B cell (primary cell): ENCODE data around the gene CD244. TPM values are rescaled to one million over a fixed set of nuclear protein-coding genes. Genes with fewer than 3 reads are reported as not detected.

ENCODE experiments used
- ATAC-seq: fragments of 200-7000 bp; cut with Tn5 transposase; one replicate; pipeline ENCODE4 v1.10.0; 2021; ENCODE audit warnings: low read depth, mild to moderate bottlenecking, moderate number of reproducible peaks, moderate library complexity
- CTCF ChIA-PET: fragments of 350-600 bp; sonication (Branson Sonifier 250); formaldehyde crosslinking; loops from one replicate; lab custom pipeline; 2021; ENCODE audit warnings: antibody characterized with exemption, inconsistent platforms; lab: Charles Lee
- POLR2A ChIA-PET: fragments of 350-600 bp; sonication (Branson Sonifier 250); formaldehyde crosslinking; loops from one replicate; lab custom pipeline; 2021; ENCODE audit warnings: antibody characterized with exemption; lab: Charles Lee
- DNase-seq: peaks from one replicate; pipeline ENCODE4 v3.0.0; 2013
- H2AFZ ChIP-seq: 2 replicates; pipeline ENCODE4 v1.6.1; 2012; ENCODE audit warnings: mild to moderate bottlenecking, low read depth, low read length; ENCODE audit not compliant: insufficient read depth, poor library complexity, severe bottlenecking
- H3K27ac ChIP-seq, 2 donors: 1 replicate in 1 of 2; 2 replicates in 1 of 2; pipeline ENCODE4 v1.5.1; 2012 to 2013; ENCODE audit warnings: low read length in 2 of 2, mild to moderate bottlenecking in 2 of 2, moderate library complexity in 1 of 2
- H3K27me3 ChIP-seq, 4 experiments: fragments of 200-600 bp in 1 of 4; sonication (generic) in 1 of 4; replicated peaks in 1 of 4; 1 replicate in 2 of 4; 2 replicates in 2 of 4; pipeline versions ENCODE4 v1.6.1 to v1.7.0; 2013 to 2016; ENCODE audit warnings: low read length in 3 of 4, mild to moderate bottlenecking in 2 of 4, mixed read lengths in 1 of 4, moderate library complexity in 1 of 4; ENCODE audit not compliant: insufficient read depth in 4 of 4, control insufficient read depth in 3 of 4; ENCODE audit errors: control extremely low read depth in 1 of 4
- H3K36me3 ChIP-seq, 2 experiments: replicated peaks in 1 of 2; 1 replicate in 1 of 2; 2 replicates in 1 of 2; pipeline versions ENCODE4 v1.6.1 to v1.7.1; 2013; ENCODE audit warnings: low read length in 1 of 2; ENCODE audit not compliant: insufficient read depth in 2 of 2, control insufficient read depth in 1 of 2; ENCODE audit errors: control extremely low read depth in 1 of 2, extremely low read depth in 1 of 2
- H3K4me1 ChIP-seq, 2 donors: fragments of 200-600 bp in 1 of 2; sonication (generic) in 1 of 2; 1 replicate in 1 of 2; 2 replicates in 1 of 2; pipeline versions ENCODE4 v1.5.1 to v1.6.1; 2013 to 2017; ENCODE audit warnings: low read length in 2 of 2; ENCODE audit not compliant: control insufficient read depth in 2 of 2, insufficient read depth in 2 of 2
- H3K4me2 ChIP-seq: replicated peaks from 2 replicates; pipeline ENCODE3; 2012; ENCODE audit warnings: mild to moderate bottlenecking, low read depth, low read length; ENCODE audit not compliant: poor library complexity, severe bottlenecking
- H3K4me3 ChIP-seq, 5 experiments: fragments of 200-600 bp in 1 of 5; sonication (generic) in 1 of 5; 1 replicate in 3 of 5; 2 replicates in 2 of 5; pipeline versions ENCODE4 v1.5.1 to v1.7.0; 2011 to 2016; ENCODE audit warnings: low read length in 4 of 5, mild to moderate bottlenecking in 4 of 5, low read depth in 2 of 5, control low read depth in 1 of 5, moderate library complexity in 1 of 5; ENCODE audit not compliant: insufficient read depth in 1 of 5; ENCODE audit errors: control extremely low read depth in 1 of 5, extremely low read depth in 1 of 5
- H3K79me2 ChIP-seq: fragments of 200-600 bp; sonication (generic); one replicate; pipeline ENCODE4 v1.6.0; 2016; ENCODE audit warnings: low read length; ENCODE audit not compliant: control insufficient read depth, insufficient read depth
- H3K9ac ChIP-seq: fragments of 200-600 bp; sonication (generic); 2 replicates; pipeline ENCODE4 v1.6.1; 2017; ENCODE audit warnings: mild to moderate bottlenecking, low read length, moderate library complexity
- H3K9me3 ChIP-seq, 3 donors: one replicate each; pipeline versions ENCODE4 v1.6.1 to v1.7.1; 2013; ENCODE audit warnings: low read length in 2 of 3; ENCODE audit not compliant: control insufficient read depth in 2 of 3, insufficient read depth in 1 of 3; ENCODE audit errors: control extremely low read depth in 1 of 3
- H4K20me1 ChIP-seq: 2 replicates; pipeline ENCODE4 v1.6.0; 2012; ENCODE audit warnings: mild to moderate bottlenecking, low read length; ENCODE audit not compliant: insufficient read depth, control insufficient read depth, poor library complexity, severe bottlenecking
- H3K27ac Mint-ChIP-seq: one replicate; pipeline ENCODE4 v1.8.0; 2021; ENCODE audit warnings: mixed read lengths
- H3K27me3 Mint-ChIP-seq: one replicate; pipeline ENCODE4 v1.8.0; 2021; ENCODE audit warnings: mixed read lengths
- H3K4me1 Mint-ChIP-seq: one replicate; pipeline ENCODE4 v1.8.0; 2021; ENCODE audit warnings: mixed read lengths
- H3K4me3 Mint-ChIP-seq: one replicate; pipeline ENCODE4 v1.8.0; 2021; ENCODE audit warnings: mixed read lengths
- H3K9me3 Mint-ChIP-seq: one replicate; pipeline ENCODE4 v1.8.0; 2022; ENCODE audit warnings: mixed read lengths; ENCODE audit not compliant: insufficient read depth
- CTCF ChIP-seq: fragments of 200-600 bp; IDR thresholded peaks from one replicate; pipeline ENCODE4 v1.8.0; 2022; ENCODE audit warnings: antibody characterized with exemption, mild to moderate bottlenecking
- EZH2 ChIP-seq: IDR thresholded peaks from 2 replicates; pipeline ENCODE4 v1.6.1; 2012; ENCODE audit warnings: borderline replicate concordance, low read depth, mild to moderate bottlenecking, moderate library complexity, low read length; ENCODE audit not compliant: insufficient read depth, poor library complexity, severe bottlenecking
- WGBS: methylation state at CpG from one replicate; pipeline ENCODE4 v1.1.5; 2013; ENCODE audit warnings: missing lambda C conversion rate; ENCODE audit not compliant: insufficient coverage; 5-methylcytosine and 5-hydroxymethylcytosine counted together
- intact Hi-C: fragments of 100-400 bp; cut with micrococcal nuclease; formaldehyde crosslinking; loops from one replicate; pipeline ENCODE4 v1.10.0; 2022
- polyA plus RNA-seq: library from polyadenylated mRNA; depleted of rRNA; stranded (reverse); fragments of >200 nt; gene quantifications from 2 replicates; pipeline ENCODE4 v1.2.3, GENCODE V29; 2012
- total RNA-seq, 2 donors: library from RNA; stranded (reverse); fragments of 120-200 nt in 1 of 2; gene quantifications; 1 replicate in 1 of 2; 2 replicates in 1 of 2; pipeline versions ENCODE4 v1.2.3 to v1.2.4, GENCODE V29; 2013 to 2022

The CD244 gene
- total and polyA plus RNA-seq, 2 donors (not counting 1 experiment from before 2014, with no cell fraction given) = 0.31 TPM; not detected in 1

- Histone ChIP-seq H2AFZ (no peak overlapping the region), H3K27ac (no peak overlapping the region), H3K27me3 (no peaks in the 10 kb centered on the region), H4K20me1 (no peaks in the 10 kb centered on the region), H3K4me2 (no peak overlapping the region), H3K4me3 (no peak overlapping the region), H3K9me3 (peaks cover 0 to 1% (median 0%) of the 10 kb centered on the region in 3 donors), H3K79me2 (no peaks in the 10 kb centered on the region), H3K4me1 (peaks cover 19 to 23% of the 10 kb centered on the region in 2 donors), H3K9ac (no peak overlapping the region), H3K36me3 (no peaks in the 10 kb centered on the region)
- WGBS = 82% methylated on average over 3 of the region's 5 CpGs
- Mint-ChIP-seq H3K4me1 (peaks cover 30% of the 10 kb centered on the region), H3K27ac (no peak overlapping the region), H3K27me3 (peaks cover 7% of the 10 kb centered on the region), H3K4me3 (no peak overlapping the region), H3K9me3 (no peaks in the 10 kb centered on the region)
- DNase-seq (no peak), ATAC-seq (no peak)
- CTCF ChIA-PET = interaction anchor here (1.0 kb wide), 2 partner anchors 31 to 138 kb away, joined by 3 to 6 read pairs; no protein-coding TSS in a partner anchor
- TF ChIP-seq EZH2 (no peak), CTCF (no peak)
- POLR2A ChIA-PET = no interaction called here
- intact Hi-C loops = no loop called here
Observed at GRCh38 chr1:160865337-160865736, 2.6 kb upstream of the CD244 start.

GRCh38 chr1:160864173-160864572, 1.5 kb upstream of the CD244 start:
- Histone ChIP-seq H3K9me3 (no peaks in the 10 kb centered on the region), H4K20me1 (no peaks in the 10 kb centered on the region), H3K27ac (no peak overlapping the region), H3K4me1 (peaks cover 19 to 23% of the 10 kb centered on the region in 2 donors), H3K36me3 (no peaks in the 10 kb centered on the region), H3K4me3 (no peak overlapping the region), H2AFZ (no peak overlapping the region), H3K4me2 (no peak overlapping the region), H3K27me3 (no peaks in the 10 kb centered on the region), H3K9ac (no peak overlapping the region), H3K79me2 (no peaks in the 10 kb centered on the region)
- Mint-ChIP-seq H3K4me3 (no peak overlapping the region), H3K27ac (no peak overlapping the region), H3K9me3 (no peaks in the 10 kb centered on the region), H3K4me1 (peaks cover 30% of the 10 kb centered on the region), H3K27me3 (peaks cover 8% of the 10 kb centered on the region)
- ChIA-PET POLR2A (no interaction called here), CTCF (interaction anchor here (1.5 to 1.6 kb wide), 2 partner anchors 34 to 86 kb away, joined by 3 read pairs; no protein-coding TSS in a partner anchor)
- no peak for TF ChIP-seq CTCF
- TF ChIP-seq EZH2 = no peak
- DNase-seq (no peak), ATAC-seq (no peak)
- intact Hi-C loops = no loop called here
- 33% methylated on average over 1 of the region's 2 CpGs for WGBS
